IMR-90 (cell line): ENCODE data around the gene STAC2. TPM values are rescaled to one million over a fixed set of nuclear protein-coding genes. Genes with fewer than 3 reads are reported as not detected.

Experiments
- ATAC-seq: fragments of 200-7000 bp; cut with Tn5 transposase; 2 replicates; pipeline ENCODE4 v1.9.1; 2020; ENCODE audit warnings: low read depth, mild to moderate bottlenecking, moderate library complexity
- BruUV-seq: library from RNA; stranded (reverse); fragments of 400-500 nt; replicated peaks from 2 replicates; lab custom pipeline; 2021; lab: Mats Ljungman, UMichigan
- CTCF ChIA-PET: fragments of 300-600 bp; formaldehyde crosslinking; extraction: SDS; loops from one replicate; lab custom pipeline; 2021; ENCODE audit warnings: antibody characterized with exemption; lab: Yijun Ruan, JAX
- POLR2A ChIA-PET: fragments of 300-600 bp; sonication (Branson Sonifier 250); formaldehyde crosslinking; loops from one replicate; lab custom pipeline; 2022; ENCODE audit warnings: antibody characterized with exemption; ENCODE audit not compliant: unreplicated experiment; lab: Charles Lee
- DNase-seq: peaks from one replicate; pipeline ENCODE4 v3.0.0; 2013
- H2AFZ ChIP-seq: replicated peaks from 2 replicates; pipeline ENCODE3; 2013; ENCODE audit warnings: low read length, mild to moderate bottlenecking; ENCODE audit not compliant: poor library complexity
- H2AK5ac ChIP-seq: 2 replicates; pipeline ENCODE4 v1.6.1; 2013; ENCODE audit warnings: low read depth, low read length, inconsistent platforms
- H2AK9ac ChIP-seq: replicated peaks from 2 replicates; pipeline ENCODE3; 2013; ENCODE audit warnings: mild to moderate bottlenecking, low read depth, low read length, moderate library complexity; ENCODE audit not compliant: poor library complexity
- H2BK120ac ChIP-seq: 2 replicates; pipeline ENCODE4 v1.6.1; 2013; ENCODE audit warnings: low read depth, low read length, inconsistent platforms
- H2BK15ac ChIP-seq: 3 replicates; pipeline ENCODE4 v1.6.1; 2013; ENCODE audit warnings: low read depth, low read length, inconsistent platforms
- H2BK20ac ChIP-seq: 2 replicates; pipeline ENCODE4 v1.6.1; 2013; ENCODE audit warnings: low read depth, mild to moderate bottlenecking, inconsistent platforms, low read length, moderate library complexity
- H2BK5ac ChIP-seq: 2 replicates; pipeline ENCODE4 v1.6.1; 2013; ENCODE audit warnings: mild to moderate bottlenecking, low read depth, low read length, inconsistent platforms; ENCODE audit not compliant: poor library complexity, severe bottlenecking
- H3K14ac ChIP-seq: replicated peaks from 2 replicates; pipeline ENCODE4 v1.6.1; 2013; ENCODE audit warnings: low read depth, low read length, inconsistent platforms
- H3K18ac ChIP-seq: 2 replicates; pipeline ENCODE4 v1.6.1; 2013; ENCODE audit warnings: low read depth, low read length, control low read depth
- H3K23ac ChIP-seq: 2 replicates; pipeline ENCODE4 v1.6.1; 2013; ENCODE audit warnings: low read depth, low read length, inconsistent platforms
- H3K27ac ChIP-seq: 2 replicates; pipeline ENCODE4 v1.5.1; 2013; ENCODE audit warnings: mild to moderate bottlenecking, control low read depth, low read length; ENCODE audit not compliant: insufficient read depth
- H3K27me3 ChIP-seq: 2 replicates; pipeline ENCODE4 v1.6.1; 2013; ENCODE audit warnings: low read length; ENCODE audit not compliant: control insufficient read depth, insufficient read depth
- H3K36me3 ChIP-seq: 2 replicates; pipeline ENCODE4 v1.6.1; 2013; ENCODE audit warnings: low read length, mixed read lengths; ENCODE audit not compliant: control insufficient read depth, insufficient read depth
- H3K4ac ChIP-seq: 2 replicates; pipeline ENCODE4 v1.6.1; 2013; ENCODE audit warnings: low read depth, low read length, inconsistent platforms
- H3K4me1 ChIP-seq: 2 replicates; pipeline ENCODE4 v1.6.1; 2013; ENCODE audit warnings: low read length, mixed read lengths; ENCODE audit not compliant: control insufficient read depth, insufficient read depth
- H3K4me2 ChIP-seq: 2 replicates; pipeline ENCODE4 v1.6.1; 2013; ENCODE audit warnings: low read depth, mild to moderate bottlenecking, control low read depth, low read length, moderate library complexity
- H3K4me3 ChIP-seq: 2 replicates; pipeline ENCODE4 v1.5.1; 2013; ENCODE audit warnings: low read depth, mild to moderate bottlenecking, control low read depth, low read length, moderate library complexity; ENCODE audit not compliant: insufficient read depth
- H3K56ac ChIP-seq: 2 replicates; pipeline ENCODE4 v1.6.1; 2013; ENCODE audit warnings: low read length, inconsistent platforms; ENCODE audit not compliant: insufficient read depth; ENCODE audit errors: extremely low read depth
- H3K79me1 ChIP-seq, 2 experiments: 2 replicates each; pipeline ENCODE4 v1.6.1; 2013; ENCODE audit warnings: low read length in 2 of 2, inconsistent platforms in 1 of 2, low read depth in 1 of 2
- H3K9ac ChIP-seq: 2 replicates; pipeline ENCODE4 v1.6.1; 2013; ENCODE audit warnings: low read depth, low read length, control low read depth
- H3K9me1 ChIP-seq: 2 replicates; pipeline ENCODE4 v1.6.1; 2013; ENCODE audit warnings: low read length, inconsistent platforms; ENCODE audit not compliant: insufficient read depth
- H3K9me3 ChIP-seq: 2 replicates; pipeline ENCODE4 v1.6.1; 2013; ENCODE audit warnings: low read length; ENCODE audit not compliant: control insufficient read depth, insufficient read depth
- H4K20me1 ChIP-seq: 2 replicates; pipeline ENCODE4 v1.6.1; 2013; ENCODE audit warnings: low read length, inconsistent platforms; ENCODE audit not compliant: insufficient read depth
- H4K5ac ChIP-seq: 2 replicates; pipeline ENCODE4 v1.6.1; 2013; ENCODE audit warnings: mild to moderate bottlenecking, low read depth, low read length, control low read depth
- H4K8ac ChIP-seq, 2 experiments: 2 replicates each; pipeline ENCODE4 v1.6.1; 2013; ENCODE audit warnings: low read depth in 2 of 2, low read length in 2 of 2, control low read depth in 1 of 2, inconsistent platforms in 1 of 2
- H4K91ac ChIP-seq: 2 replicates; pipeline ENCODE4 v1.6.1; 2013; ENCODE audit warnings: low read depth, low read length, inconsistent platforms; ENCODE audit not compliant: insufficient read depth
- BHLHE40 ChIP-seq: fragments of 150-350 bp; IDR thresholded peaks from 2 replicates; pipeline ENCODE4 v1.6.1; 2016; ENCODE audit warnings: mild to moderate bottlenecking, low read depth, low read length
- CEBPB ChIP-seq: IDR thresholded peaks from 2 replicates; pipeline ENCODE4 v1.6.1; 2012; ENCODE audit warnings: low read depth, low read length, improper control_type of control experiment
- CHD1 ChIP-seq: IDR thresholded peaks from 2 replicates; pipeline ENCODE4 v1.6.1; 2012; ENCODE audit warnings: low read depth, low read length, improper control_type of control experiment
- CTCF ChIP-seq: conservative IDR thresholded peaks from 2 replicates; pipeline ENCODE4 v1.5.1; 2012; ENCODE audit warnings: mild to moderate bottlenecking, low read depth, low read length, improper control_type of control experiment
- NFE2L2 ChIP-seq: fragments of 150-350 bp; IDR thresholded peaks from 2 replicates; pipeline ENCODE4 v1.6.1; 2016; ENCODE audit warnings: low read depth, mild to moderate bottlenecking, low read length
- RAD21 ChIP-seq: IDR thresholded peaks from 2 replicates; pipeline ENCODE4 v1.6.1; 2012; ENCODE audit warnings: low read length, improper control_type of control experiment
- RCOR1 ChIP-seq: IDR thresholded peaks from 2 replicates; pipeline ENCODE4 v1.6.1; 2012; ENCODE audit warnings: mild to moderate bottlenecking, low read length, improper control_type of control experiment; ENCODE audit not compliant: insufficient replicate concordance
- RFX5 ChIP-seq: IDR thresholded peaks from 2 replicates; pipeline ENCODE4 v1.8.0; 2012; ENCODE audit warnings: low read depth, mild to moderate bottlenecking, low read length, moderate library complexity
- USF2 ChIP-seq: fragments of 150-350 bp; IDR thresholded peaks from 2 replicates; pipeline ENCODE4 v1.6.1; 2017; ENCODE audit warnings: mild to moderate bottlenecking, antibody characterized with exemption, low read length, low read depth
- WGBS, 2 experiments: methylation state at CpG; one replicate each; pipeline versions ENCODE4 v1.1.5 to v1.1.7; 2013; ENCODE audit warnings: missing lambda C conversion rate in 2 of 2; ENCODE audit not compliant: insufficient read length in 1 of 2; ENCODE audit errors: extremely low coverage in 2 of 2; 5-methylcytosine and 5-hydroxymethylcytosine counted together
- dilution Hi-C: fragments of 300-500 bp; cut with HindIII; formaldehyde crosslinking; loops from one replicate; pipeline ENCODE4 v1.14.3; 2018; ENCODE audit warnings: low sequenced_read_pairs; ENCODE audit not compliant: unreplicated experiment
- in situ Hi-C: fragments of 300-500 bp; cut with MboI; formaldehyde crosslinking; loops from 3 replicates; pipeline ENCODE4 v1.14.3; 2019; ENCODE audit warnings: low sequenced_read_pairs, inconsistent platforms, mixed read lengths
- intact Hi-C: fragments of 100-400 bp; cut with micrococcal nuclease; formaldehyde crosslinking; loops from 2 replicates; pipeline ENCODE4 v1.10.0; 2022
- polyA plus RNA-seq, 3 experiments: library from polyadenylated mRNA; depleted of rRNA; stranded (reverse); fragments of >200 nt; gene quantifications; 2 replicates each; pipeline ENCODE4 v1.2.3, GENCODE V29; 2012; ENCODE audit warnings: low replicate concordance in 1 of 3
- total RNA-seq: library from RNA; depleted of rRNA; stranded (reverse); fragments of >200 nt; gene quantifications from 2 replicates; pipeline ENCODE4 v1.2.3, GENCODE V29; 2012

The STAC2 gene
- total and polyA plus RNA-seq, 2 of the 4 experiments (the other 2 are of a cell fraction): 0.02 TPM; not detected in 1

- TF ChIP-seq CHD1 (no peak), BHLHE40 (no peak)
Measured at GRCh38 chr17:39174920-39175694, 50.6 kb downstream of the STAC2 start (continued).

GRCh38 chr17:39173526-39174274, 52.0 kb downstream of the STAC2 start:
- Histone ChIP-seq H3K4me1 (no peaks in the 10 kb centered on the region), H2BK120ac (no peak overlapping the region), H3K9ac (no peak overlapping the region), H3K4me3 (no peak overlapping the region), H2BK15ac (no peak overlapping the region), H3K9me1 (peaks cover 10% of the 10 kb centered on the region; the same call in 1 of the 2 replicates), H2AFZ (no peak overlapping the region), H4K5ac (no peak overlapping the region), H3K56ac (no peak overlapping the region), H3K27me3 (no peaks in the 10 kb centered on the region; the same call in 1 of the 2 replicates), H3K4me2 (no peak overlapping the region), H3K9me3 (no peaks in the 10 kb centered on the region), H3K14ac (no peak overlapping the region), H2AK5ac (no peak overlapping the region), H2AK9ac (peak overlapping the region; percentile 23), H3K27ac (no peak overlapping the region), H3K4ac (no peak overlapping the region), H3K36me3 (peaks cover 20% of the 10 kb centered on the region), H4K20me1 (peaks cover 10% of the 10 kb centered on the region), H3K23ac (no peak overlapping the region), H4K91ac (no peak overlapping the region), H2BK20ac (no peak overlapping the region), H3K79me1 (0 out of 4 replicates have a peak, but pooled peaks cover 0 to 2% of the 10 kb centered on the region in 2 experiments), H4K8ac (no peak overlapping the region), H2BK5ac (no peak overlapping the region), H3K18ac (no peak overlapping the region)
- TF ChIP-seq RCOR1 (no peak), CHD1 (no peak), RAD21 (no peak), CEBPB (no peak), RFX5 (no peak), NFE2L2 (no peak), CTCF (no peak), USF2 (no peak)
- POLR2A ChIA-PET: no interaction called here
- DNase-seq (no peak), ATAC-seq (no peak)
- dilution Hi-C loops (no loop called here), intact Hi-C loops (no loop called here), in situ Hi-C loops (no loop called here)
- no TSS peak for BruUV-seq
- 60% methylated on average over 1 of the region's 10 CpGs; no CpG with 5 or more reads in 1 of the 2 experiments for WGBS, 2 experiments
- CTCF ChIA-PET: interaction anchor here (0.5 to 2.7 kb wide), 3 partner anchors 9 to 177 kb away, joined by 3 to 19 read pairs (median 3); no protein-coding TSS in a partner anchor
